ENCODE data around the gene SNX17. TPM values are rescaled to one million over a fixed set of nuclear protein-coding genes. Genes with fewer than 3 reads are reported as not detected.
"Not testable (repeated sequence)": the region's sequence is repeated elsewhere in the genome, so short reads cannot be mapped to it uniquely, and the experiment has no call there.

SNX17 gene
- total RNA-seq, 3 donors from 2014 or later (not counting 1 experiment from before 2014, with no cell fraction given): 96.3 to 107 (median 100) TPM

DNA sequence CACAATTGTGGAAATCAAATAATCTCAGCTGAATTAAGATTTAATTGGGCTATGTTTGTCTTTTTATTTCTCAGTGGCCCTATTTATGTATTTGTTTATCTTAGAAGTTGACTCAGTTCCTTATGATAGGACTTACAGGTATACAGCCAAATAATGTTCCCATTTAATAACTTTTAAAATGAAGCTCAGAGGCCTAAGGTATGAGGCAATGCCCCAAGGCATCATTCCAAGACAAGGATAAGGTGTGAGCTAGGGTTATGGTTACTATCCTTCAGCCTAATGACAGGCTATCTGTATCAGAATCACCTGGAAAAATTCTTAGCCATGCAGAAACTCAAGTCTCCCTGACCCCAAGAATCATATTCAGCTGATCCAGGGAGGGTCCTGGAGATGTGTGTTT is 50.6 kb downstream of the SNX17 start:
- Mint-ChIP-seq H3K4me3 (no peak overlapping the region), H3K4me1 (no peaks in the 10 kb centered on the region), H3K9me3 (no peaks in the 10 kb centered on the region), H3K27ac (no peak overlapping the region), H3K27me3 (ENCODE audit: low read depth in 2 of 2) (no peaks in the 10 kb centered on the region), H3K36me3 (no peaks in the 10 kb centered on the region)
- H3K27ac ChIP-seq (ENCODE audit: low read length): no peak overlapping the region
- no peak for ATAC-seq
- intact Hi-C loops (cut with micrococcal nuclease): no loop called here
- H3K4me3 ChIP-seq (ENCODE audit: low read length): no peak overlapping the region
- H3K27me3 ChIP-seq (ENCODE audit: control insufficient read depth, insufficient read depth, low read length): no peaks in the 10 kb centered on the region
- no peak for DNase-seq
- H3K36me3 ChIP-seq (ENCODE audit: control insufficient read depth, insufficient read depth, low read length): no peaks in the 10 kb centered on the region
- H3K9me3 ChIP-seq (ENCODE audit: control insufficient read depth, insufficient read depth, low read length): no peaks in the 10 kb centered on the region
- TF ChIP-seq, protein P1, sequence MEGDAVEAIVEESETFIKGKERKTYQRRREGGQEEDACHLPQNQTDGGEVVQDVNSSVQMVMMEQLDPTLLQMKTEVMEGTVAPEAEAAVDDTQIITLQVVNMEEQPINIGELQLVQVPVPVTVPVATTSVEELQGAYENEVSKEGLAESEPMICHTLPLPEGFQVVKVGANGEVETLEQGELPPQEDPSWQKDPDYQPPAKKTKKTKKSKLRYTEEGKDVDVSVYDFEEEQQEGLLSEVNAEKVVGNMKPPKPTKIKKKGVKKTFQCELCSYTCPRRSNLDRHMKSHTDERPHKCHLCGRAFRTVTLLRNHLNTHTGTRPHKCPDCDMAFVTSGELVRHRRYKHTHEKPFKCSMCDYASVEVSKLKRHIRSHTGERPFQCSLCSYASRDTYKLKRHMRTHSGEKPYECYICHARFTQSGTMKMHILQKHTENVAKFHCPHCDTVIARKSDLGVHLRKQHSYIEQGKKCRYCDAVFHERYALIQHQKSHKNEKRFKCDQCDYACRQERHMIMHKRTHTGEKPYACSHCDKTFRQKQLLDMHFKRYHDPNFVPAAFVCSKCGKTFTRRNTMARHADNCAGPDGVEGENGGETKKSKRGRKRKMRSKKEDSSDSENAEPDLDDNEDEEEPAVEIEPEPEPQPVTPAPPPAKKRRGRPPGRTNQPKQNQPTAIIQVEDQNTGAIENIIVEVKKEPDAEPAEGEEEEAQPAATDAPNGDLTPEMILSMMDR (IDR thresholded peaks at IDR 0.05): no peak
- H3K4me1 ChIP-seq (ENCODE audit: control insufficient read depth, insufficient read depth, low read length): no peaks in the 10 kb centered on the region

DNA sequence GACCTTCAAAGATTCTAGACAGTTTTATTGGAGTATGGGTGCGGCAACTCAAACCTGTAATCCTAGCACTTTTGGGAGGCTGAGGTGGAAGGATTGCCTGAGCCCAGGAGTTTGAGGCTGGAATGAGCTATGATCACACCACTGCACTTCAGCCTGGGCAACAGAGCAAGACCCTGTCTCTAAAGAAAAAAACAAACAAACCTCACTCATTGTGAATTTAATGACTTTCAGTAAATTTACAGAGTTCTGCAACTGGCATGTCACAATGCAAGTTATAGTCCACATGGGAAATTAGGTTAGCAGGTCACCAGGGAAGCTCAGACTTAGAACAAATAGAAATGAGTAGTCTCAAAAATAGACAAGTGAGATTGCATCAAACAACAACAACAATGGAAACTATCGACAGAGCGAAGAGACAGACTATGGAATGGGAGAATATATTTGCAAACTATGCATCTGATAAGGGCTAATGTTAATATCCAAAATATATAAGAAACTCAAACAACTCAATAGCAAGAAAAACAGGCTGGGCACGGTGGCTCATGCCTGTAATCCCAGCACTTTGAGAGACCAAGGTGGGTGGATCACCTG is 51.3 kb downstream of the SNX17 start:
- no peaks in the 10 kb centered on the region for H3K9me3 Mint-ChIP-seq
- no peaks in the 10 kb centered on the region for H3K36me3 Mint-ChIP-seq
- no peak overlapping the region for H3K27ac Mint-ChIP-seq
- Histone ChIP-seq H3K27me3 (ENCODE audit: control insufficient read depth, insufficient read depth, low read length) (no peaks in the 10 kb centered on the region), H3K4me3 (ENCODE audit: low read length) (no peak overlapping the region), H3K36me3 (ENCODE audit: control insufficient read depth, insufficient read depth, low read length) (no peaks in the 10 kb centered on the region), H3K4me1 (ENCODE audit: control insufficient read depth, insufficient read depth, low read length) (no peaks in the 10 kb centered on the region), H3K9me3 (ENCODE audit: control insufficient read depth, insufficient read depth, low read length) (no peaks in the 10 kb centered on the region), H3K27ac (ENCODE audit: low read length) (no peak overlapping the region)
- no peak for ATAC-seq
- TF ChIP-seq, protein P1 (IDR thresholded peaks at IDR 0.05): no peak
- H3K4me3 Mint-ChIP-seq: no peak overlapping the region
- no peaks in the 10 kb centered on the region for H3K4me1 Mint-ChIP-seq
- WGBS (ENCODE audit: insufficient coverage): 96% methylated on average over 2 of the region's 4 CpGs
- no peak for DNase-seq
- intact Hi-C loops (cut with micrococcal nuclease): no loop called here
- H3K27me3 Mint-ChIP-seq (ENCODE audit: low read depth in 2 of 2): no peaks in the 10 kb centered on the region

DNA sequence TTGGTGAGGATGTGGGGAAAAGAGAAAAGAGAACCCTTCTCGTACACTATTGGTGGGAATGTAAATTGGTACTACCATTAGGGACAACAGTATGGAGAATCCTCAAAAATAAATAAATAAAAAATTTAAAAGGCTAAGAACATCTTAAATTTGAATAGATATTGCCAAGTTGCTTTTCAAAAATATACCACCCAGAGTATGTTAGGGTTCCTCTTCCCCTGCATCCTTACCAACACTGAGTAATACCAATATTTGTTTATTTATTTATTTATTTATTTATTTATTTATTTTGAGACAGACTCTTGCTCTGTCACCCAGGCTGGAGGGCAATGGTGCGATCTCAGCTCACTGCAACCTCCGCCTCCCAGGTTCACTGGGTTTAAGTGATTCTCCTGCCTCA is 52.5 kb downstream of the SNX17 start:
- peaks cover 3% of the 10 kb centered on the region for H3K4me1 ChIP-seq (ENCODE audit: control insufficient read depth, insufficient read depth, low read length)
- Mint-ChIP-seq H3K36me3 (no peaks in the 10 kb centered on the region), H3K27me3 (ENCODE audit: low read depth in 2 of 2) (no peaks in the 10 kb centered on the region), H3K4me1 (peaks cover 5% of the 10 kb centered on the region in 2 donors), H3K9me3 (no peaks in the 10 kb centered on the region), H3K4me3 (no peak overlapping the region), H3K27ac (no peak overlapping the region)
- DNase-seq (no peak), ATAC-seq (no peak)
- H3K27ac ChIP-seq (ENCODE audit: low read length): no peak overlapping the region
- TF ChIP-seq, protein P1 (IDR thresholded peaks at IDR 0.05): no peak
- H3K9me3 ChIP-seq (ENCODE audit: control insufficient read depth, insufficient read depth, low read length): no peaks in the 10 kb centered on the region
- no peaks in the 10 kb centered on the region for H3K36me3 ChIP-seq (ENCODE audit: control insufficient read depth, insufficient read depth, low read length)
- H3K27me3 ChIP-seq (ENCODE audit: control insufficient read depth, insufficient read depth, low read length): no peaks in the 10 kb centered on the region
- intact Hi-C loops (cut with micrococcal nuclease): no loop called here
- no peak overlapping the region for H3K4me3 ChIP-seq (ENCODE audit: low read length)
- WGBS (ENCODE audit: insufficient coverage): 96% methylated on average over 2 of the region's 3 CpGs

DNA sequence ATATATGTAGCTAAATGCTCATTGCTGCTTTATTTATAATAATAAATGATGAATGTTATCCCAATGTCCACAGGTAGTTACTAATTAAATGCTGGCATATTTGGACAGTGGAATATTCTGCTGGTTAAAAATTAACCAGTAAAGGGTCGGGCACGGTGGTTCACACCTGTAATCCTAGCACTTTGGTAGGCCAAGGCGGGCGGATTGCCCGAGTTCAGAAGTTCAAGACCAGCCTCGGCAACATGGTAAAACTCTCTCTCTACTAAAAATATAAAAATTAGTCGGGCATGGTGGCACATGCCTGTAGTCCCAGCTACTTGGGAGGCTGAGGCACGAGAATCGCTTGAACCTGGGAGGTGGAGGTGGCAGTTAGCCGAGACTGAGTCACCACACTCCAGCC is 54.6 kb downstream of the SNX17 start:
- intact Hi-C loops (cut with micrococcal nuclease): loop anchor here (5.0 kb wide), 1 partner anchor 33 kb away; no protein-coding TSS in a partner anchor
- not testable (repeated sequence) for H3K27me3 ChIP-seq (ENCODE audit: control insufficient read depth, insufficient read depth, low read length); H3K27me3 Mint-ChIP-seq (ENCODE audit: low read depth in 2 of 2); DNase-seq; H3K36me3 Mint-ChIP-seq; H3K9me3 Mint-ChIP-seq; H3K27ac ChIP-seq (ENCODE audit: low read length); H3K4me3 Mint-ChIP-seq; ATAC-seq; H3K9me3 ChIP-seq (ENCODE audit: control insufficient read depth, insufficient read depth, low read length); H3K4me3 ChIP-seq (ENCODE audit: low read length); H3K36me3 ChIP-seq (ENCODE audit: control insufficient read depth, insufficient read depth, low read length); H3K27ac Mint-ChIP-seq
- peaks cover 18 to 21% of the 10 kb centered on the region in 2 donors for H3K4me1 Mint-ChIP-seq
- H3K4me1 ChIP-seq (ENCODE audit: control insufficient read depth, insufficient read depth, low read length): peaks cover 13% of the 10 kb centered on the region
- WGBS (ENCODE audit: insufficient coverage): 99% methylated on average over 10 of the region's 10 CpGs

Other genes with a start within 250 kb of the SNX17 start
- 1 to 10 TPM in 2 of 3 donors, under 1 TPM in 1; 0.88 to 2.4 (median 1.2) TPM for gene ABHD1, start 246.8 kb upstream of the SNX17 start, total RNA-seq
- 10 to 100 TPM; 24.6 to 41.5 (median 31.2) TPM for gene PREB, start 236.0 kb upstream of the SNX17 start, total RNA-seq
- not detected for gene PRR30, start 231.2 kb upstream of the SNX17 start, total RNA-seq
- not detected for gene TCF23, start 221.6 kb upstream of the SNX17 start, total RNA-seq
- 10 to 100 TPM; 65.5 to 76.6 (median 76.5) TPM for gene ATRAID, start 158.6 kb upstream of the SNX17 start, total RNA-seq
- 100 to 1,000 TPM in 1 of 3 donors, 10 to 100 TPM in 2; 86.2 to 102 (median 93.7) TPM for gene SLC5A6, start 158.3 kb upstream of the SNX17 start, total RNA-seq
- gene CAD, start 153.2 kb upstream of the SNX17 start, total RNA-seq: 10 to 100 TPM; 21.8 to 26.6 (median 24.0) TPM
- gene SLC30A3, start 107.6 kb upstream of the SNX17 start, total RNA-seq: not detected
- gene DNAJC5G, start 95.2 kb upstream of the SNX17 start, total RNA-seq: not detected
- under 1 TPM in 2 of 3 donors, not detected in 1; 0.18 to 0.21 TPM for gene TRIM54, start 88.2 kb upstream of the SNX17 start, total RNA-seq
- 1 to 10 TPM; 1.6 to 3.6 (median 2.4) TPM for gene UCN, start 62.2 kb upstream of the SNX17 start, total RNA-seq
- gene MPV17, start 47.5 kb upstream of the SNX17 start, total RNA-seq: 10 to 100 TPM; 63.9 to 75.2 (median 64.8) TPM
- 10 to 100 TPM; 56.1 to 68.7 (median 59.7) TPM for gene GTF3C2, start 13.9 kb upstream of the SNX17 start, total RNA-seq
- gene EIF2B4, start 278 bp upstream of the SNX17 start, total RNA-seq: 10 to 100 TPM; 35.0 to 44.5 (median 40.8) TPM
- 10 to 100 TPM; 24.2 to 28.1 (median 26.1) TPM for gene ZNF513, start 10.1 kb downstream of the SNX17 start, total RNA-seq
- gene PPM1G, start 39.0 kb downstream of the SNX17 start, total RNA-seq: 10 to 100 TPM; 63.9 to 73.8 (median 69.5) TPM
- 100 to 1,000 TPM; 240 to 278 (median 262) TPM for gene NRBP1, start 58.0 kb downstream of the SNX17 start, total RNA-seq
- 1 to 10 TPM; 4.4 to 8.4 (median 5.1) TPM for gene KRTCAP3, start 71.8 kb downstream of the SNX17 start, total RNA-seq
- gene IFT172, start 119.1 kb downstream of the SNX17 start, total RNA-seq: 10 to 100 TPM; 24.8 to 35.7 (median 30.7) TPM
- not detected for gene FNDC4, start 124.6 kb downstream of the SNX17 start, total RNA-seq
- gene GCKR, start 126.2 kb downstream of the SNX17 start, total RNA-seq: not detected
- 10 to 100 TPM; 26.5 to 40.9 (median 30.6) TPM for gene ZNF512, start 212.4 kb downstream of the SNX17 start, total RNA-seq